Spinal cord (tissue), 10 donors: ENCODE results near the gene ZNF76. TPM values are rescaled to one million over a fixed set of nuclear protein-coding genes. Genes with fewer than 3 reads are reported as not detected.

Source experiments
- DNase-seq, 6 donors: peaks; one replicate each; pipeline versions ENCODE4 v3.0.0 to v3.0.0-alpha.2; 2013 to 2015; ENCODE audit warnings: low spot score in 6 of 6, low read depth in 4 of 6
- H3K27ac ChIP-seq: one replicate; pipeline ENCODE4 v1.5.1; 2013; ENCODE audit warnings: low read depth, low read length, control low read depth
- H3K27me3 ChIP-seq: one replicate; pipeline ENCODE4 v1.6.1; 2013; ENCODE audit warnings: low read length; ENCODE audit not compliant: control insufficient read depth, insufficient read depth
- H3K36me3 ChIP-seq: one replicate; pipeline ENCODE4 v1.6.1; 2013; ENCODE audit warnings: low read length; ENCODE audit not compliant: control insufficient read depth, insufficient read depth
- H3K4me1 ChIP-seq: one replicate; pipeline ENCODE4 v1.6.1; 2013; ENCODE audit warnings: low read length; ENCODE audit not compliant: control insufficient read depth, insufficient read depth
- H3K4me3 ChIP-seq: one replicate; pipeline ENCODE4 v1.5.1; 2013; ENCODE audit warnings: low read depth, low read length, control low read depth
- H3K9me3 ChIP-seq: one replicate; pipeline ENCODE4 v1.6.1; 2013; ENCODE audit warnings: low read length; ENCODE audit not compliant: control insufficient read depth, insufficient read depth
- WGBS: methylation state at CpG from one replicate; pipeline ENCODE4 v1.1.5; 2013; ENCODE audit warnings: missing lambda C conversion rate; ENCODE audit not compliant: insufficient coverage; 5-methylcytosine and 5-hydroxymethylcytosine counted together
- polyA plus RNA-seq, 2 donors: library from polyadenylated mRNA; unstranded; fragments of 120-200 nt; gene quantifications; one replicate each; pipeline ENCODE4 v1.2.1, GENCODE V29; 2013; ENCODE audit not compliant: insufficient read length in 2 of 2
- total RNA-seq, 2 donors: library from RNA; depleted of rRNA in 1 of 2; stranded (reverse); fragments of 120-200 nt in 1 of 2; fragments of >200 nt in 1 of 2; gene quantifications; one replicate each; pipeline versions ENCODE4 v1.2.3 to v1.2.4, GENCODE V29; 2013 to 2014
- donor health status: healthy.

ZNF76 gene
- total and polyA plus RNA-seq, 4 donors, result 15.5 to 61.2 (median 37.7) TPM

GRCh38 chr6:35260591-35261570 is 1.3 kb downstream of the ZNF76 start:
- Histone ChIP-seq H3K36me3 (no peaks in the 10 kb centered on the region), H3K27me3 (no peaks in the 10 kb centered on the region), H3K4me1 (peaks cover 14% of the 10 kb centered on the region), H3K4me3 (peak overlapping the region; percentile 79), H3K9me3 (no peaks in the 10 kb centered on the region), H3K27ac (peak overlapping the region; percentile 96)
- DNase-seq, result peak in 1 of 6 donors; percentile 27
- WGBS, result no CpG with 5 or more reads among the region's 6 CpGs

GRCh38 chr6:35262596-35262995 is 3.1 kb downstream of the ZNF76 start:
- H3K9me3 ChIP-seq, result no peaks in the 10 kb centered on the region
- peaks cover 14% of the 10 kb centered on the region for H3K4me1 ChIP-seq
- H3K36me3 ChIP-seq, result no peaks in the 10 kb centered on the region
- no peak overlapping the region for H3K27ac ChIP-seq
- 69% methylated on average over 2 of the region's 2 CpGs for WGBS
- no peak overlapping the region for H3K4me3 ChIP-seq
- no peak for DNase-seq
- H3K27me3 ChIP-seq, result no peaks in the 10 kb centered on the region

- Histone ChIP-seq H3K27me3 (no peaks in the 10 kb centered on the region), H3K4me3 (no peak overlapping the region), H3K9me3 (no peaks in the 10 kb centered on the region), H3K27ac (no peak overlapping the region), H3K36me3 (no peaks in the 10 kb centered on the region), H3K4me1 (peaks cover 7% of the 10 kb centered on the region)
- no peak for DNase-seq
These were observed 5.2 kb downstream of the ZNF76 start for GRCh38 chr6:35264550-35265274.

GRCh38 chr6:35265523-35265922 is 6.0 kb downstream of the ZNF76 start:
- H3K9me3 ChIP-seq, result no peaks in the 10 kb centered on the region
- peaks cover 2% of the 10 kb centered on the region for H3K36me3 ChIP-seq
- DNase-seq, result no peak
- no peak overlapping the region for H3K4me3 ChIP-seq
- H3K4me1 ChIP-seq, result peaks cover under 1% of the 10 kb centered on the region
- H3K27ac ChIP-seq, result no peak overlapping the region
- 79% methylated on average over 2 of the region's 2 CpGs for WGBS
- H3K27me3 ChIP-seq, result no peaks in the 10 kb centered on the region

GRCh38 chr6:35267446-35267845 is 7.9 kb downstream of the ZNF76 start:
- Histone ChIP-seq H3K27me3 (no peaks in the 10 kb centered on the region), H3K4me1 (no peaks in the 10 kb centered on the region), H3K9me3 (no peaks in the 10 kb centered on the region), H3K36me3 (peaks cover 2% of the 10 kb centered on the region), H3K4me3 (no peak overlapping the region), H3K27ac (no peak overlapping the region)
- 58% methylated on average over 7 of the region's 8 CpGs for WGBS
- no peak for DNase-seq

- Histone ChIP-seq H3K27ac (no peak overlapping the region), H3K27me3 (no peaks in the 10 kb centered on the region), H3K36me3 (peaks cover 2% of the 10 kb centered on the region), H3K4me3 (no peak overlapping the region), H3K9me3 (no peaks in the 10 kb centered on the region), H3K4me1 (no peaks in the 10 kb centered on the region)
- no peak for DNase-seq
- WGBS, result no CpG with 5 or more reads among the region's 2 CpGs
These were observed 8.4 kb downstream of the ZNF76 start for GRCh38 chr6:35267897-35268296.

- WGBS, result 88% methylated on average over 1 of the region's 2 CpGs
- Histone ChIP-seq H3K4me1 (peaks cover 8% of the 10 kb centered on the region), H3K9me3 (no peaks in the 10 kb centered on the region), H3K36me3 (peaks cover 2% of the 10 kb centered on the region), H3K27me3 (no peaks in the 10 kb centered on the region), H3K27ac (no peak overlapping the region), H3K4me3 (no peak overlapping the region)
- no peak for DNase-seq
These were observed 12.5 kb downstream of the ZNF76 start for GRCh38 chr6:35272005-35272404.

- Histone ChIP-seq H3K9me3 (no peaks in the 10 kb centered on the region), H3K4me1 (peaks cover 8% of the 10 kb centered on the region), H3K4me3 (no peak overlapping the region), H3K36me3 (peaks cover 2% of the 10 kb centered on the region), H3K27me3 (no peaks in the 10 kb centered on the region), H3K27ac (no peak overlapping the region)
- no peak for DNase-seq
- no CpG with 5 or more reads among the region's 4 CpGs for WGBS
These were observed 14.5 kb downstream of the ZNF76 start for GRCh38 chr6:35273822-35274559.

- H3K9me3 ChIP-seq, result no peaks in the 10 kb centered on the region
- 71% methylated on average over 3 of the region's 4 CpGs for WGBS
- no peaks in the 10 kb centered on the region for H3K27me3 ChIP-seq
- no peak overlapping the region for H3K4me3 ChIP-seq
- no peak for DNase-seq
- H3K4me1 ChIP-seq, result peaks cover 8% of the 10 kb centered on the region
- H3K36me3 ChIP-seq, result no peaks in the 10 kb centered on the region
- H3K27ac ChIP-seq, result peak overlapping the region; percentile 22
These were observed 16.3 kb downstream of the ZNF76 start for GRCh38 chr6:35275744-35276260.
